GM12892 (cell line): ENCODE measurements around the gene ZNF99.
"Not testable (repeated sequence)": the region's sequence is repeated elsewhere in the genome, so short reads cannot be mapped to it uniquely, and the experiment has no call there.

Experiments
- POLR2A ChIP-seq: IDR thresholded peaks from 2 replicates; pipeline ENCODE4 v1.6.1; 2011; ENCODE audit warnings: low read depth, low read length, control low read depth
- POLR2AphosphoS5 ChIP-seq: IDR thresholded peaks from 2 replicates; pipeline ENCODE4 v1.6.1; 2011; ENCODE audit warnings: low read depth, low read length, control low read depth
- TAF1 ChIP-seq: IDR thresholded peaks from 2 replicates; pipeline ENCODE4 v1.6.1; 2011; ENCODE audit warnings: low read depth, mild to moderate bottlenecking, control low read depth, low read length, borderline replicate concordance

DNA sequence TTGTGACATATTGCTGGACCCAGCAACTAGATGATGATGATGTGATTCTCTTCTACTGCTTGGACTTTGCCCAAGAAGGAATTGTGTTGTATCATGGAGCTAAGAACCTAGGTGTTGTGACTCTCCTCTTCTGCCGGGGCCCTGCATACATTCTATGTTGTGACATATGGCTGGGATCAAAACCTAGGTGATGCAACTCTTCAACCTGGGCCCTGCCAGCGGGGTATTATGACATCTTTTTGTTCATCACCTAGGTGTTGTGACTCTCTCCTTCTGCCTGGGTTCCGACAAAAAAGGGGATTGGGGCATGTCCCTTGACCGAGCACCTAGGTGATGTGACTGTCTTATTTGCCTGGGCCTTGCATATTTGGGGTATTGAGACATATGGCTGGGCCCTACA lies 55.7 kb downstream of the ZNF99 start:
- TF ChIP-seq POLR2A, TAF1, POLR2AphosphoS5: not testable (repeated sequence)
